Neural progenitor cell (in vitro differentiated cells): ENCODE results near the gene AMIGO1.

Experiments used
- EZH2 ChIP-seq: fragments of 200-600 bp; sonication (generic); IDR thresholded peaks from 2 replicates; pipeline ENCODE4 v1.6.1; 2017; ENCODE audit warnings: antibody characterized with exemption, mild to moderate bottlenecking, moderate library complexity
- TF ChIP-seq, protein P1 (sequence below): fragments of 200-600 bp; sonication (generic); IDR thresholded peaks from 2 replicates; pipeline ENCODE4 v1.5.1; 2017; ENCODE audit warnings: antibody characterized with exemption, mild to moderate bottlenecking

DNA sequence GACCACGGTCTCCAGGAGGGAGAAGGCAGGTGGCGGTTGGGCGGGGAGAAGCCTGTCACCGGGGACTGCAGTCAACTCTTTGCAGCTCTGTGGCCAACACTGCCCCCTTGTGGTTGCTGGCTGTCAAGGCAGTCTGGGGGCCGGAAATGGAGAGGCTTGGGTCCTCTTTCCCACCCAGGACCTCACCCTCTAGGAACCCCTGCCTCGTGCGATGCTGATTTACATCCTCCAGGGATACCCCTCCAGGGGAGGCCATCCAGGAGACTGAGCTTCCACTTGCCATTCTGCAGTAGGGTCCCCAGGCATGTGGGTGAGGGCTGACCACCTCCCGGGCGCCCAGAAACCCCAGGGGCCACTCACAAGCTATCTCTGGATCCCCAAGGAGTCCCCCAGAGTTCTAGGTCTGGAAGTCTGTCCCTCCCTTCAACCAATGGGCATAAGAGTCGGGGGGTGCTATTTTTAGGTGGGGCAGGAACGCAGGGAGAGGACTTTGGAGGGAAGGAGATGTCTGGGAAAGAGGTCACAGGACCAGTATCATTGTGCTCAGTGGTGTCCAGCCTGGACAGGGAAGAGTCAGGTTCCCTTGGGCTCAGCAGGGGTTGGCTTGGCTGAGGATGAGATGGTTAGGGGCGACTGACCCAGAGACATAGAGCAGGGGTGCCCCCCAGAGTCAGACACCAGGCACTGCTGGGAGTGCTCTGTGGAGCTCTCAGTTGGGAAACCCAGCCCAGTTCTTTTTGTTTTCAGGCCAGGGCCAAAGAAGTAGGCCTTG lies 23.0 kb upstream of the AMIGO1 start:
- no peak for TF ChIP-seq EZH2
- TF ChIP-seq, protein P1, sequence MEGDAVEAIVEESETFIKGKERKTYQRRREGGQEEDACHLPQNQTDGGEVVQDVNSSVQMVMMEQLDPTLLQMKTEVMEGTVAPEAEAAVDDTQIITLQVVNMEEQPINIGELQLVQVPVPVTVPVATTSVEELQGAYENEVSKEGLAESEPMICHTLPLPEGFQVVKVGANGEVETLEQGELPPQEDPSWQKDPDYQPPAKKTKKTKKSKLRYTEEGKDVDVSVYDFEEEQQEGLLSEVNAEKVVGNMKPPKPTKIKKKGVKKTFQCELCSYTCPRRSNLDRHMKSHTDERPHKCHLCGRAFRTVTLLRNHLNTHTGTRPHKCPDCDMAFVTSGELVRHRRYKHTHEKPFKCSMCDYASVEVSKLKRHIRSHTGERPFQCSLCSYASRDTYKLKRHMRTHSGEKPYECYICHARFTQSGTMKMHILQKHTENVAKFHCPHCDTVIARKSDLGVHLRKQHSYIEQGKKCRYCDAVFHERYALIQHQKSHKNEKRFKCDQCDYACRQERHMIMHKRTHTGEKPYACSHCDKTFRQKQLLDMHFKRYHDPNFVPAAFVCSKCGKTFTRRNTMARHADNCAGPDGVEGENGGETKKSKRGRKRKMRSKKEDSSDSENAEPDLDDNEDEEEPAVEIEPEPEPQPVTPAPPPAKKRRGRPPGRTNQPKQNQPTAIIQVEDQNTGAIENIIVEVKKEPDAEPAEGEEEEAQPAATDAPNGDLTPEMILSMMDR: peak; percentile 89
